ENCODE measurements around the gene C16orf74. TPM values are rescaled to one million over a fixed set of nuclear protein-coding genes. Genes with fewer than 3 reads are reported as not detected.

C16orf74 gene
- total and polyA plus RNA-seq, 2 donors, result 1.5 to 6.4 TPM

DNA sequence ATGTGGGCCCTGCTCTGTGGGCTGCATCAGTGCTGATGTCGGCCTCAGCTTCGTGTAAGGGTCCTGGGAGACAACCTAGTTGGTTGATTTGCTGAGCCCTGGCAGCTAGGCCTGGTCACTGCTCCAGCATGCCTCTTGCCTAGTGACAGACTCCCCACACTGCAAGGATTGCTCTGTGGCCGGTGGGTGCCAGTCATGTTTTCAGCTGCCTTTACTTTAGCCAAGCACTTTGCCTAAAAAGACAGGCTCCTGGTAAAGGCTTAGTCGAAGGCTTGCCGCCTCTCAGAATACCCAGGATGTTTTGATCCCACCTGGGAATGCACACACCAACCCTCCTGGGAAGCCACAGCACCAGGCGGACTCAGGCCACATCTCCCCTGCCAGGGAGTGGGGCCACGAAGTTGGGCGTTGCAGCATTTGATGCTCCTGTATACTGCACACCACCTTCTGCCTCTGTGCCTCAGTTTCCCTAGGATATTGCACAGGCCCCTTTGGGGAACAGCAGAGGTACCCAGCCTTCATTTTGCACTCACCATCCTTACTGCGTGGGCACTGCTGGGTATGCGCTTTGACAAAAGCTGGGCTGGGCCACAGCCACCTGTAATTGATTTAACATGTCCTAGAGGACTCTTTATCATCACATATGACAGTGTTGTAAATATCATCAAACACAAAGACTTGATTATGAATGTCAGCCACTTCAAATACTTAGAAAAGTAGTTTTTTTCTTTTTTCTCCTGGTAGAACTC, 82.0 kb downstream of the C16orf74 start:
- WGBS, result 97% methylated on average over 10 of the region's 10 CpGs
- H3K9me3 ChIP-seq (ENCODE audit: control insufficient read depth in 2 of 2, insufficient read depth in 1 of 2, low read length in 1 of 2), result no peaks in the 10 kb centered on the region
- no peak for DNase-seq (ENCODE audit: low read depth in 6 of 9, low spot score in 9 of 9)
- no peak overlapping the region for H3K27ac ChIP-seq (ENCODE audit: low read depth in 1 of 2, low read length in 1 of 2)
- H3K4me3 ChIP-seq (ENCODE audit: low read length in 2 of 2), result no peak overlapping the region
- peaks cover 97% of the 10 kb centered on the region in 2 donors for H3K36me3 ChIP-seq (ENCODE audit: control insufficient read depth in 2 of 2, insufficient read depth in 2 of 2, low read length in 1 of 2)
- no peaks in the 10 kb centered on the region for H3K4me1 ChIP-seq (ENCODE audit: control insufficient read depth in 2 of 2, insufficient read depth in 2 of 2, low read length in 2 of 2)
- no peaks in the 10 kb centered on the region for H3K27me3 ChIP-seq (ENCODE audit: control insufficient read depth in 2 of 2, insufficient read depth in 1 of 2, low read length in 1 of 2)

DNA sequence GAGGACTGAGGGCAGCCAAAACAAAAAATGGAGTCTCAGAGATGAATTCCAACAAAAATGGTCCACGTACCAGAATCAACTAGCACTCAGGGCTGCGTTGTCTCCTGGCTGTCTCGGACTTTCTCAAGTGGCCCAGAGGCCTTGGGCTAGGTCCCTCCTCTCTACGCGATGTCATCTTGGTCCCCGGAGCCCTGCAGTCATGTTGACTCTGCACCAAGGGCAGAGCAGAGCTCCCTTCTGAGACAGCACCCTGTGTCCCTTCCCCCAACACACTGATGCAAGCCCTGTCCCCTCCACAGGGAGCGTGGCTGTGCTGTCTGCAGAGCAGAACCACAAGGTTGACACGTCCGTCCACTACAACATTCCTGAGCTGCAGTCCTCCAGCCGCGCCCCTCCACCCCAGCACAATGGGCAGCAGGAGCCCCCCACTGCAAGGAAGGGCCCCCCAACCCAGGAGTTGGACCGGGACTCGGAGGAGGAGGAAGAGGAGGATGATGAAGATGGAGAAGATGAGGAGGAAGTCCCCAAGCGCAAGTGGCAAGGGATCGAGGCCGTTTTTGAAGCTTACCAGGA, 83.0 kb downstream of the C16orf74 start:
- no peak for DNase-seq (ENCODE audit: low read depth in 6 of 9, low spot score in 9 of 9)
- no peaks in the 10 kb centered on the region for H3K27me3 ChIP-seq (ENCODE audit: control insufficient read depth in 2 of 2, insufficient read depth in 1 of 2, low read length in 1 of 2)

DNA sequence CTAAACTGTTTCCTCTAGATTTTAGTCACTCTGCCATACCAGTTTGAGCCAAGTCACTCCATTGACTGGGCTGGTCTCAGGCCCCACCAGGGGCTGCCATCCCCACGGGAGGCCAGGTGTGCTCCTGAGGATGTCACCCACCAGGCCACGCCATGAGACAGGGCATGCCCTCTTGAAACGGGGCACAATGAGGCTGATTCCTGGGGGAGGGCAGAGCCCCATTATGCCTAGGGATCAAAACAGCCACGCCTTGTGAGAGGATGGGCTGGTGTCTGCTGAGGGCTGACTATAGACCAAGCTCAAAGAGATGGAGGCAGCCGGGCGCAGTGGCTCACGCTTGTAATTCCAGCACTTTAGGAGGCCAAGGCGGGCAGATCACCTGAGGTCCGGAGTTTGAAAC, 83.6 kb downstream of the C16orf74 start:
- no peaks in the 10 kb centered on the region for H3K4me1 ChIP-seq (ENCODE audit: control insufficient read depth in 2 of 2, insufficient read depth in 2 of 2, low read length in 2 of 2)
- no peaks in the 10 kb centered on the region for H3K9me3 ChIP-seq (ENCODE audit: control insufficient read depth in 2 of 2, insufficient read depth in 1 of 2, low read length in 1 of 2)
- H3K27ac ChIP-seq (ENCODE audit: low read depth in 1 of 2, low read length in 1 of 2), result no peak overlapping the region
- H3K4me3 ChIP-seq (ENCODE audit: low read length in 2 of 2), result no peak overlapping the region
- no peak for DNase-seq (ENCODE audit: low read depth in 6 of 9, low spot score in 9 of 9)
- no peaks in the 10 kb centered on the region for H3K27me3 ChIP-seq (ENCODE audit: control insufficient read depth in 2 of 2, insufficient read depth in 1 of 2, low read length in 1 of 2)
- 96% methylated on average over 9 of the region's 9 CpGs for WGBS
- H3K36me3 ChIP-seq (ENCODE audit: control insufficient read depth in 2 of 2, insufficient read depth in 2 of 2, low read length in 1 of 2), result peaks cover 98% of the 10 kb centered on the region in 2 donors

More for the DNA sequence above, 83.0 kb downstream of the C16orf74 start:
- Histone ChIP-seq H3K9me3 (ENCODE audit: control insufficient read depth in 2 of 2, insufficient read depth in 1 of 2, low read length in 1 of 2) (no peaks in the 10 kb centered on the region), H3K27ac (ENCODE audit: low read depth in 1 of 2, low read length in 1 of 2) (no peak overlapping the region), H3K4me3 (ENCODE audit: low read length in 2 of 2) (no peak overlapping the region), H3K36me3 (ENCODE audit: control insufficient read depth in 2 of 2, insufficient read depth in 2 of 2, low read length in 1 of 2) (peaks cover 98% of the 10 kb centered on the region in 2 donors), H3K4me1 (ENCODE audit: control insufficient read depth in 2 of 2, insufficient read depth in 2 of 2, low read length in 2 of 2) (no peaks in the 10 kb centered on the region)
- 95% methylated on average over 16 of the region's 16 CpGs for WGBS

DNA sequence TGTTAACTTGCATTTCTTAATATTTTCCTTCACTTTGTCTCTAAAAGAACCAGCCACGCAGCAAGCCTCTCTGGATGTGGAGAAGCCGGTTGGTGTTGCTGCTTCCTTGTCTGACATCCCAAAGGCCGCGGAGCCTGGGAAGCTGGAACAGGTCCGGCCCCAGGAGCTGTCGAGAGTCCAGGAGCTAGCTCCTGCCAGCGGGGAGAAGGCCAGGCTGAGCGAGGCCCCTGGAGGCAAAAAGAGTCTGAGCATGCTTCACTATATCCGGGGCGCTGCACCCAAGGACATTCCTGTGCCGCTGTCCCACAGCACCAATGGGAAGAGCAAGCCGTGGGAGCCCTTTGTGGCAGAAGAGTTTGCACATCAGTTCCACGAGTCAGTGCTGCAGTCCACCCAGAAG, 85.0 kb downstream of the C16orf74 start:
- Histone ChIP-seq H3K27me3 (ENCODE audit: control insufficient read depth in 2 of 2, insufficient read depth in 1 of 2, low read length in 1 of 2) (no peaks in the 10 kb centered on the region), H3K36me3 (ENCODE audit: control insufficient read depth in 2 of 2, insufficient read depth in 2 of 2, low read length in 1 of 2) (peaks cover 98 to 99% of the 10 kb centered on the region in 2 donors), H3K27ac (ENCODE audit: low read depth in 1 of 2, low read length in 1 of 2) (no peak overlapping the region), H3K9me3 (ENCODE audit: control insufficient read depth in 2 of 2, insufficient read depth in 1 of 2, low read length in 1 of 2) (no peaks in the 10 kb centered on the region), H3K4me1 (ENCODE audit: control insufficient read depth in 2 of 2, insufficient read depth in 2 of 2, low read length in 2 of 2) (no peaks in the 10 kb centered on the region), H3K4me3 (ENCODE audit: low read length in 2 of 2) (no peak overlapping the region)
- 98% methylated on average over 13 of the region's 13 CpGs for WGBS
- DNase-seq (ENCODE audit: low read depth in 6 of 9, low spot score in 9 of 9), result no peak

DNA sequence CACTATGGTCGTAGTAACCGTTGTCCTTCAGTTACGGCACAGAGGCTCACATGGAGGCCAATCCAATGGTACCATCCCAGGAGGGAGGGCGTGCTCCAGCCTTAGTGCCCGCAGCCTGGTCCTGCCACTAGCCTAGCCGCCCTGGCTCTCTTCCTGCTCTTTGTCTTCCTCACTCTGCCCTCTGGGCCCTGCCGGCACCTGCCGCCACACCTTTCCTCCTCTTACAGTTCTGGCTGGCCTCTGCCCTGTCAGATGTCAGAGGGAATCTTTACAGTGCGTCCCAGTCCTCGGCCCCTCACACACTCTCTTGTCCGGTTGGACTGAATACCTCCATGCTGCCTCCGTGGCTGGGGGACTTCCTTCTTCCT, 85.5 kb downstream of the C16orf74 start:
- DNase-seq (ENCODE audit: low read depth in 6 of 9, low spot score in 9 of 9), result no peak

DNA sequence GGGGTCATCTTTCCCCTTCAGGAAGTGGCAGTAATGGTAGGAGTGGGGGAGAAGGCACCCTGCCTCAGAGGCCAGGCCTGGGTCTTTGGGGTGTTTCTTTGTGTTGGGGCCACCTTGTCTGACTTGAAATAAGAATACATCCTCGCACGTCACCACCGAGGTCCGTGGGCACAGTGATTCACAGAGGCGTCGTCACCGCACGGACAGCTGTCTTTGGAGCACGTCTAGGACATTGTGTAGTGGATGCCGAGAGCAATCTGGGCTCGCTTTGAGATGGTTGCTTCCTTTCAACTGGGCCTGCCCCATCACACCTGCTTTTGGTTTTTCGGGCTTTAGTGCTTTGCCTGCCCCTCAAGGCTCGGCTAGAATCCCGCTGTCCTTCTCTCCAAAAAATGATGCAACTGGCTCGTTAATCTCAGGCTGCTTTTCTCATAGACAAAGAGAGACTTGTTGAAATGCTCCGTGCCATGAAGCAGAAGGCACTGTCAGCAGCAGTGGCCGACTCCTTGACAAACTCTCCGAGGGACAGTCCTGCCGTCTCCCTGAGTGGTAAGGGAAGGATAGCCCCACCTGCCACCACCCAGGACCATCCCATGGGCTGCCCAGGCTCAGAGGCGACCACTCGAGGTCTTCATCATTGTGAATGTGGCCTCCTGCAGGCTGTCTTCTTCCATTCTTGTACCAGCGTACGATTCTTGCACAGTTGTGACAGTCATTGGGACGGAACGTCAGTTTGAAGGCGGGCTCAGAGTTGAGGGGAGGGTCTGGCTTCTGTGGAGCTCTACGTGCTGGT, 86.1 kb downstream of the C16orf74 start:
- no peak for DNase-seq (ENCODE audit: low read depth in 6 of 9, low spot score in 9 of 9)

More for the DNA sequence above, 85.5 kb downstream of the C16orf74 start:
- no peak overlapping the region for H3K27ac ChIP-seq (ENCODE audit: low read depth in 1 of 2, low read length in 1 of 2)
- peaks cover 97% of the 10 kb centered on the region in 2 donors for H3K36me3 ChIP-seq (ENCODE audit: control insufficient read depth in 2 of 2, insufficient read depth in 2 of 2, low read length in 1 of 2)
- H3K27me3 ChIP-seq (ENCODE audit: control insufficient read depth in 2 of 2, insufficient read depth in 1 of 2, low read length in 1 of 2), result no peaks in the 10 kb centered on the region
- no peaks in the 10 kb centered on the region for H3K4me1 ChIP-seq (ENCODE audit: control insufficient read depth in 2 of 2, insufficient read depth in 2 of 2, low read length in 2 of 2)
- 96% methylated on average over 12 of the region's 12 CpGs for WGBS
- no peaks in the 10 kb centered on the region for H3K9me3 ChIP-seq (ENCODE audit: control insufficient read depth in 2 of 2, insufficient read depth in 1 of 2, low read length in 1 of 2)
- no peak overlapping the region for H3K4me3 ChIP-seq (ENCODE audit: low read length in 2 of 2)

DNA sequence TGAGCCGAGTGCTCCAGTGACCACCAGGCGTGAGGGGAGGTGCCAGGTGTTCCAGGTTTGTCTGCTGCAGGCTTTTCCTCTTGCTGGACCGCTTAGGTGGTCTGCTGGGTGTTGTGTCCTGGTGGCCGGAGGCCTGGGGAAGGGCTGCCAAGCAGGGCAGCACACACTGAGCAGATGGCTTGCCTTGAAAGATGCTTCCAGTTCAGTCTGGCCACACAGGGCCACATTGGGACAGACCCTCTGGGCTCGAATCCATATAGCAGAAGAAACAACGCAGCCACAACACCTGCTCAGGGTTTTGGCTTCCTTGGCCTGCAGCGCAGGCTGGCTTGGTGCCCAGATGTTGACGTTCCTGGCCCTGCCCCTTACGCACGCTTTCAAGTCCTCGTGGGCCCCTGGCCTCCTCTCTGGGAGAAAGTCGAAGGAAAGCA, 87.0 kb downstream of the C16orf74 start:
- Histone ChIP-seq H3K27ac (ENCODE audit: low read depth in 1 of 2, low read length in 1 of 2) (no peak overlapping the region), H3K9me3 (ENCODE audit: control insufficient read depth in 2 of 2, insufficient read depth in 1 of 2, low read length in 1 of 2) (no peaks in the 10 kb centered on the region), H3K4me3 (ENCODE audit: low read length in 2 of 2) (no peak overlapping the region), H3K27me3 (ENCODE audit: control insufficient read depth in 2 of 2, insufficient read depth in 1 of 2, low read length in 1 of 2) (no peaks in the 10 kb centered on the region), H3K4me1 (ENCODE audit: control insufficient read depth in 2 of 2, insufficient read depth in 2 of 2, low read length in 2 of 2) (peaks cover 0 to 2% of the 10 kb centered on the region in 2 donors), H3K36me3 (ENCODE audit: control insufficient read depth in 2 of 2, insufficient read depth in 2 of 2, low read length in 1 of 2) (peaks cover 94 to 97% of the 10 kb centered on the region in 2 donors)
- WGBS, result 84% methylated on average over 12 of the region's 12 CpGs
- no peak for DNase-seq (ENCODE audit: low read depth in 6 of 9, low spot score in 9 of 9)

More for the DNA sequence above, 86.1 kb downstream of the C16orf74 start:
- H3K9me3 ChIP-seq (ENCODE audit: control insufficient read depth in 2 of 2, insufficient read depth in 1 of 2, low read length in 1 of 2), result no peaks in the 10 kb centered on the region
- WGBS, result 98% methylated on average over 27 of the region's 27 CpGs
- peaks cover 97% of the 10 kb centered on the region in 2 donors for H3K36me3 ChIP-seq (ENCODE audit: control insufficient read depth in 2 of 2, insufficient read depth in 2 of 2, low read length in 1 of 2)
- peaks cover 0 to 2% of the 10 kb centered on the region in 2 donors for H3K4me1 ChIP-seq (ENCODE audit: control insufficient read depth in 2 of 2, insufficient read depth in 2 of 2, low read length in 2 of 2)
- no peak overlapping the region for H3K4me3 ChIP-seq (ENCODE audit: low read length in 2 of 2)
- H3K27ac ChIP-seq (ENCODE audit: low read depth in 1 of 2, low read length in 1 of 2), result no peak overlapping the region
- no peaks in the 10 kb centered on the region for H3K27me3 ChIP-seq (ENCODE audit: control insufficient read depth in 2 of 2, insufficient read depth in 1 of 2, low read length in 1 of 2)

DNA sequence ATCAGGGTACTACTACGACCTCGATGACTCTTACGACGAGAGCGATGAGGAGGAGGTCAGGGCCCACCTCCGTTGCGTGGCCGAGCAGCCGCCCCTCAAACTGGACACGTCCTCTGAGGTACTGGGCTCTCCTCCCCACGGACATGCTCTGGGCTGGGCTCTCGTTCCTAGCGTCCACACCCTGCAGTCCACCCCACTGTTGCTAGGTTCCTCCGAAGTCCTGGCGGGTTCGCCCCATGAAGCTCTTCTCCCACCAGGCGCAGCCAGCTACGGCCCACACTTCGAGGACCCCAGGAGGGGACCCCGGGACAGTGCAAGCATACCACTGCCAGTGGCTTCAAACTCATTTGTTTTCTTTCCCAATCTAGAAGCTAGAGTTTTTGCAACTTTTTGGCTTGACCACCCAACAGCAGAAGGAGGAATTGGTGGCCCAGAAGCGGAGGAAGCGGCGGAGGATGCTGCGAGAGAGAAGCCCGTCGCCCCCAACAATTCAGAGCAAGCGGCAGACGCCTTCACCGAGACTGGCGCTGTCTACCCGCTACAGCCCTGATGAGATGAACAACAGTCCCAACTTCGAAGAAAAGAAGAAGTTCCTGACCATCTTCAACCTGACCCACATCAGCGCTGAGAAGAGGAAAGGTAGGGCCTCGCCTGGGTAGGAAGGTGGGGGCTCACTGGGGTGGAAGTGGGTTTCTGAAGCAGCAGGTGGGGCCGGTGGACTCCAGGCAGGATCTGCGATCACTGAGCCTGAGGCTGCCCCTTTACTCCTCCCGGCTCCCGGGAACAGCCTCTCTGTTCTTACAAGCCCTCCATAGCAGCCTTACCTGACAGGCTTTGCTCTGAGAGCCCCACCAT, 87.7 kb downstream of the C16orf74 start:
- H3K4me3 ChIP-seq (ENCODE audit: low read length in 2 of 2), result no peak overlapping the region
- H3K9me3 ChIP-seq (ENCODE audit: control insufficient read depth in 2 of 2, insufficient read depth in 1 of 2, low read length in 1 of 2), result no peaks in the 10 kb centered on the region
- no peak for DNase-seq (ENCODE audit: low read depth in 6 of 9, low spot score in 9 of 9)
- peaks cover 0 to 2% of the 10 kb centered on the region in 2 donors for H3K4me1 ChIP-seq (ENCODE audit: control insufficient read depth in 2 of 2, insufficient read depth in 2 of 2, low read length in 2 of 2)
- WGBS, result 96% methylated on average over 38 of the region's 38 CpGs
- no peaks in the 10 kb centered on the region for H3K27me3 ChIP-seq (ENCODE audit: control insufficient read depth in 2 of 2, insufficient read depth in 1 of 2, low read length in 1 of 2)
- no peak overlapping the region for H3K27ac ChIP-seq (ENCODE audit: low read depth in 1 of 2, low read length in 1 of 2)
- peaks cover 94 to 97% of the 10 kb centered on the region in 2 donors for H3K36me3 ChIP-seq (ENCODE audit: control insufficient read depth in 2 of 2, insufficient read depth in 2 of 2, low read length in 1 of 2)

Measured in thymus (tissue), 11 donors.